ENCODE results near the gene TLL2.

TLL2 gene

DNA sequence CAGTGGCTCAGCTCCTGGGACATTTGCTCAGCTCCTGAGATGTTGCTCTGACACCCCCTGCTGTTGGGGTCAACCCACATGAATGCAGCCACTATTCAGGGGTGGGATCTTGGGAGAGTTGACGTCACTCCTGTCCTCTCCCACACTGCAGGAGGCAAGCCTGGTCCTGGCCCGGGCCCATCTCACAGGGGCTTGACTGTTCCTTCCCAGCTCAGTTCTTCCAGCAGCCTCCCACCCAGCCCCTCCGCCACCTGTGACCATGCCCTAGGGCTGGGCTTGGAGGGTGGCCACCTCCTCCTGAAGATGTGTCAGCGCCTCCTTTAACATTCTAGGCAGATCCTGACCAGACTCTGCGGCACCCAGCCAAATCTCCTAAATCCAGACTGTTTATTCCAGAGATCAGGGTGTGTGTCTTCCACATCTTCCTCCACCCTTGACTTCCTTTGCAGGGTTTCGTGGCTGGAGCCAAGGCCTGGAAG is 135.9 kb downstream of the TLL2 start:
- no peak for TF ChIP-seq TAF1 (IDR thresholded peaks at IDR 0.05; ENCODE audit: low read depth, low read length)
- no peak for TF ChIP-seq PAX5 (IDR thresholded peaks at IDR 0.05; ENCODE audit: insufficient read depth, low read length, severe bottlenecking)
- no peak for TF ChIP-seq POLR2AphosphoS5 (IDR thresholded peaks at IDR 0.05; ENCODE audit: low read depth, low read length)
- TF ChIP-seq SPI1 (IDR thresholded peaks at IDR 0.05; ENCODE audit: low read depth, low read length), result no peak
- TF ChIP-seq POU2F2 (IDR thresholded peaks at IDR 0.05; ENCODE audit: low read depth, low read length), result no peak
- TF ChIP-seq POLR2A (IDR thresholded peaks at IDR 0.05; ENCODE audit: low read depth, low read length), result no peak
- FAIRE-seq (no peak), DNase-seq (ENCODE audit: insufficient read length, low spot score) (no peak)

- FAIRE-seq (peak; percentile 67), DNase-seq (ENCODE audit: insufficient read length, low spot score) (peak; percentile 67)
- TF ChIP-seq SPI1 (IDR thresholded peaks at IDR 0.05; ENCODE audit: low read depth, low read length), result no peak
- TF ChIP-seq TAF1 (IDR thresholded peaks at IDR 0.05; ENCODE audit: low read depth, low read length), result no peak
- TF ChIP-seq PAX5 (IDR thresholded peaks at IDR 0.05; ENCODE audit: insufficient read depth, low read length, severe bottlenecking), result no peak
- no peak for TF ChIP-seq POLR2A (IDR thresholded peaks at IDR 0.05; ENCODE audit: low read depth, low read length)
- TF ChIP-seq POU2F2 (IDR thresholded peaks at IDR 0.05; ENCODE audit: low read depth, low read length), result no peak
- TF ChIP-seq POLR2AphosphoS5 (IDR thresholded peaks at IDR 0.05; ENCODE audit: low read depth, low read length), result no peak
Observed at GRCh38 chr10:96376483-96376882, 137.2 kb downstream of the TLL2 start.

GRCh38 chr10:96374985-96375830 is 138.5 kb downstream of the TLL2 start:
- peak; percentile 96 for FAIRE-seq
- DNase-seq (ENCODE audit: insufficient read length, low spot score), result peak; percentile 82
- TF ChIP-seq POU2F2 (IDR thresholded peaks at IDR 0.05; ENCODE audit: low read depth, low read length) (no peak), TAF1 (IDR thresholded peaks at IDR 0.05; ENCODE audit: low read depth, low read length) (no peak), PAX5 (IDR thresholded peaks at IDR 0.05; ENCODE audit: insufficient read depth, low read length, severe bottlenecking) (no peak), SPI1 (IDR thresholded peaks at IDR 0.05; ENCODE audit: low read depth, low read length) (no peak), POLR2AphosphoS5 (IDR thresholded peaks at IDR 0.05; ENCODE audit: low read depth, low read length) (no peak), POLR2A (IDR thresholded peaks at IDR 0.05; ENCODE audit: low read depth, low read length) (no peak)

GRCh38 chr10:96374639-96374984 is 139.1 kb downstream of the TLL2 start:
- no peak for FAIRE-seq
- no peak for DNase-seq (ENCODE audit: insufficient read length, low spot score)
- no peak for TF ChIP-seq POU2F2 (IDR thresholded peaks at IDR 0.05; ENCODE audit: low read depth, low read length)
- no peak for TF ChIP-seq POLR2AphosphoS5 (IDR thresholded peaks at IDR 0.05; ENCODE audit: low read depth, low read length)
- no peak for TF ChIP-seq SPI1 (IDR thresholded peaks at IDR 0.05; ENCODE audit: low read depth, low read length)
- TF ChIP-seq PAX5 (IDR thresholded peaks at IDR 0.05; ENCODE audit: insufficient read depth, low read length, severe bottlenecking), result no peak
- no peak for TF ChIP-seq POLR2A (IDR thresholded peaks at IDR 0.05; ENCODE audit: low read depth, low read length)
- TF ChIP-seq TAF1 (IDR thresholded peaks at IDR 0.05; ENCODE audit: low read depth, low read length), result no peak

DNA sequence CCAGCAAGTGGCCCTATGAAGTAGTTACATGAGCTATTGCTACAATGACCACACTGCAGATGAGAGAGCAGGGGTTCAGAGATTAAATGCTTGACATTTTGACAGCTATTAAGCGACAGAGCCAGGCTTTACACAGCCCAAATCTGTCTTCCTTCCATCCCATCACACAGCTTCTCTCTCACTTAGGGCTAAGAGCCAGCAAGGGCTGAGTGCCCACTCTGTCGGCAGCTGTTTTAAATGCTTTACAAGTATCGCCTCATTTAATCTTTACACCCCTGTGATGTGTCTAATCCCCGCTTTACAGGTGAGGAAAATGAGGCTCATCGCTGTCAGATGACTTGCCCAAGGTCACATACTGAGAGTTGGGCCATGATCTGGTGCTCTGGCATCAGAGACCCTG is 139.7 kb downstream of the TLL2 start:
- no peak for DNase-seq (ENCODE audit: insufficient read length, low spot score)
- peak; percentile 35 for FAIRE-seq
- no peak for TF ChIP-seq TAF1 (IDR thresholded peaks at IDR 0.05; ENCODE audit: low read depth, low read length)
- TF ChIP-seq POLR2A (IDR thresholded peaks at IDR 0.05; ENCODE audit: low read depth, low read length), result no peak
- TF ChIP-seq SPI1 (IDR thresholded peaks at IDR 0.05; ENCODE audit: low read depth, low read length), result no peak
- no peak for TF ChIP-seq POU2F2 (IDR thresholded peaks at IDR 0.05; ENCODE audit: low read depth, low read length)
- no peak for TF ChIP-seq POLR2AphosphoS5 (IDR thresholded peaks at IDR 0.05; ENCODE audit: low read depth, low read length)
- TF ChIP-seq PAX5 (IDR thresholded peaks at IDR 0.05; ENCODE audit: insufficient read depth, low read length, severe bottlenecking), result no peak

DNA sequence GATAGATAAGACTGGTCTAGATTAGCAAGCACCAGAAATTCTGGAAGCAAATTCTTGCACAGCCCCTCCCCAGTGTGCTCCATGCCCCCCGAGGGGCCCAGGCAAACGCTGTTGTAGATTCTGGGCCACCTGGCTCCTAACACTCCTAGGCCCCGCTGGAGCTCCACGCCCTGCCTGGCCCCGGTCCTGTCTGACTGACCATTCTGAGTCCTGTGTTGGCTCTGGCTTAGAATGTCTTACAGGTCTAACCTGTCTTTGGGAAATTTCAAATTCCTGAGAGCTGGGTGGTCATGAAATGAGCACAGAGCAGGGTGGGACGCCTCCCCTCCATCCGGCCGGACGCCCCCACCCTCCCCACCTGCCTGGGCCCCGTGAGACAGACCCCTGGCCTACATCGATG is 142.4 kb downstream of the TLL2 start:
- TF ChIP-seq TAF1 (IDR thresholded peaks at IDR 0.05; ENCODE audit: low read depth, low read length), result no peak
- FAIRE-seq (no peak), DNase-seq (ENCODE audit: insufficient read length, low spot score) (no peak)

GRCh38 chr10:96370584-96371157 is 143.1 kb downstream of the TLL2 start:
- DNase-seq (ENCODE audit: insufficient read length, low spot score), result peak; percentile 61
- TF ChIP-seq TAF1 (IDR thresholded peaks at IDR 0.05; ENCODE audit: low read depth, low read length), result no peak
- TF ChIP-seq SPI1 (IDR thresholded peaks at IDR 0.05; ENCODE audit: low read depth, low read length), result no peak
- TF ChIP-seq POLR2A (IDR thresholded peaks at IDR 0.05; ENCODE audit: low read depth, low read length), result no peak
- no peak for TF ChIP-seq POU2F2 (IDR thresholded peaks at IDR 0.05; ENCODE audit: low read depth, low read length)
- no peak for TF ChIP-seq PAX5 (IDR thresholded peaks at IDR 0.05; ENCODE audit: insufficient read depth, low read length, severe bottlenecking)
- no peak for TF ChIP-seq POLR2AphosphoS5 (IDR thresholded peaks at IDR 0.05; ENCODE audit: low read depth, low read length)
- FAIRE-seq, result peak; percentile 94

GRCh38 chr10:96369890-96370583 is 143.7 kb downstream of the TLL2 start:
- TF ChIP-seq TAF1 (IDR thresholded peaks at IDR 0.05; ENCODE audit: low read depth, low read length), result no peak
- TF ChIP-seq POU2F2 (IDR thresholded peaks at IDR 0.05; ENCODE audit: low read depth, low read length), result no peak
- no peak for TF ChIP-seq POLR2A (IDR thresholded peaks at IDR 0.05; ENCODE audit: low read depth, low read length)
- TF ChIP-seq SPI1 (IDR thresholded peaks at IDR 0.05; ENCODE audit: low read depth, low read length), result no peak
- TF ChIP-seq POLR2AphosphoS5 (IDR thresholded peaks at IDR 0.05; ENCODE audit: low read depth, low read length), result no peak
- TF ChIP-seq PAX5 (IDR thresholded peaks at IDR 0.05; ENCODE audit: insufficient read depth, low read length, severe bottlenecking), result no peak
- no peak for FAIRE-seq
- no peak for DNase-seq (ENCODE audit: insufficient read length, low spot score)

GRCh38 chr10:96368971-96369370 is 144.8 kb downstream of the TLL2 start:
- FAIRE-seq, result no peak

More at GRCh38 chr10:96368971-96369370, 144.8 kb downstream of the TLL2 start:
- no peak for TF ChIP-seq TAF1 (IDR thresholded peaks at IDR 0.05; ENCODE audit: low read depth, low read length)
- TF ChIP-seq POLR2AphosphoS5 (IDR thresholded peaks at IDR 0.05; ENCODE audit: low read depth, low read length), result no peak
- TF ChIP-seq POU2F2 (IDR thresholded peaks at IDR 0.05; ENCODE audit: low read depth, low read length), result no peak
- no peak for TF ChIP-seq PAX5 (IDR thresholded peaks at IDR 0.05; ENCODE audit: insufficient read depth, low read length, severe bottlenecking)
- no peak for TF ChIP-seq POLR2A (IDR thresholded peaks at IDR 0.05; ENCODE audit: low read depth, low read length)
- TF ChIP-seq SPI1 (IDR thresholded peaks at IDR 0.05; ENCODE audit: low read depth, low read length), result no peak
- DNase-seq (ENCODE audit: insufficient read length, low spot score), result no peak
